ENCODE measurements around the gene VRK3. TPM values are rescaled to one million over a fixed set of nuclear protein-coding genes. Genes with fewer than 3 reads are reported as not detected.

The VRK3 gene
- polyA plus RNA-seq, 1 donor, result 17.1 TPM

- no peak for DNase-seq
Observed at GRCh38 chr19:50030225-50030624, 5.1 kb upstream of the VRK3 start.

GRCh38 chr19:50026550-50026906, 1.4 kb upstream of the VRK3 start:
- no peak for DNase-seq

- DNase-seq, result peak; percentile 97
Observed at GRCh38 chr19:50025794-50026549, 800 bp upstream of the VRK3 start, which contains the start of gene ZNF473. Gene ZNF473, plus strand, starts transcription at chr19:50026005. Its CDS starts 5,078 bp downstream, at chr19:50031083.

- no peak for DNase-seq
Observed at GRCh38 chr19:50024719-50025021, 502 bp downstream of the VRK3 start.

GRCh38 chr19:50022823-50023222, 2.3 kb downstream of the VRK3 start:
- DNase-seq, result no peak

GRCh38 chr19:50020481-50020880, 4.7 kb downstream of the VRK3 start:
- DNase-seq, result no peak

- DNase-seq, result no peak
Observed at GRCh38 chr19:50016225-50016807, 8.9 kb downstream of the VRK3 start.

- no peak for DNase-seq
Observed at GRCh38 chr19:50008532-50008931, 16.6 kb downstream of the VRK3 start.

GRCh38 chr19:50007947-50008346, 17.2 kb downstream of the VRK3 start:
- no peak for DNase-seq

- DNase-seq, result no peak
Observed at GRCh38 chr19:50007170-50007569, 18.0 kb downstream of the VRK3 start.

GRCh38 chr19:50005428-50005827, 19.7 kb downstream of the VRK3 start:
- no peak for DNase-seq

- DNase-seq, result no peak
Observed at GRCh38 chr19:50003810-50004419, 21.3 kb downstream of the VRK3 start.

GRCh38 chr19:50003254-50003788, 21.9 kb downstream of the VRK3 start:
- no peak for DNase-seq

GRCh38 chr19:50002386-50002960, 22.7 kb downstream of the VRK3 start:
- no peak for DNase-seq

GRCh38 chr19:50001775-50002174, 23.4 kb downstream of the VRK3 start:
- no peak for DNase-seq

- DNase-seq, result no peak
Observed at GRCh38 chr19:50000841-50001557, 24.2 kb downstream of the VRK3 start.

GRCh38 chr19:50000038-50000840, 24.9 kb downstream of the VRK3 start:
- no peak for DNase-seq

GRCh38 chr19:49999371-50000010, 25.7 kb downstream of the VRK3 start:
- no peak for DNase-seq

- DNase-seq, result no peak
Observed at GRCh38 chr19:49997709-49998108, 27.5 kb downstream of the VRK3 start.

GRCh38 chr19:49988433-49988832, 36.7 kb downstream of the VRK3 start:
- DNase-seq, result no peak

- no peak for DNase-seq
Observed at GRCh38 chr19:49988007-49988406, 37.2 kb downstream of the VRK3 start.
